Pulmonary artery endothelial cell (primary cell): ENCODE measurements around the gene NINJ1. TPM values are rescaled to one million over a fixed set of nuclear protein-coding genes. Genes with fewer than 3 reads are reported as not detected.
"Not testable (repeated sequence)": the region's sequence is repeated elsewhere in the genome, so short reads cannot be mapped to it uniquely, and the experiment has no call there.

Experiments
- DNase-seq: peaks from one replicate; pipeline ENCODE4 v3.0.0-alpha.2; 2011; ENCODE audit warnings: low read depth, low spot score
- total RNA-seq: library from RNA; depleted of rRNA; stranded (reverse); fragments of >200 nt; gene quantifications from 2 replicates; pipeline ENCODE4 v1.2.3, GENCODE V29; 2014

The NINJ1 gene
- total RNA-seq, 1 donor from 2014 or later, result 47.2 TPM

DNA sequence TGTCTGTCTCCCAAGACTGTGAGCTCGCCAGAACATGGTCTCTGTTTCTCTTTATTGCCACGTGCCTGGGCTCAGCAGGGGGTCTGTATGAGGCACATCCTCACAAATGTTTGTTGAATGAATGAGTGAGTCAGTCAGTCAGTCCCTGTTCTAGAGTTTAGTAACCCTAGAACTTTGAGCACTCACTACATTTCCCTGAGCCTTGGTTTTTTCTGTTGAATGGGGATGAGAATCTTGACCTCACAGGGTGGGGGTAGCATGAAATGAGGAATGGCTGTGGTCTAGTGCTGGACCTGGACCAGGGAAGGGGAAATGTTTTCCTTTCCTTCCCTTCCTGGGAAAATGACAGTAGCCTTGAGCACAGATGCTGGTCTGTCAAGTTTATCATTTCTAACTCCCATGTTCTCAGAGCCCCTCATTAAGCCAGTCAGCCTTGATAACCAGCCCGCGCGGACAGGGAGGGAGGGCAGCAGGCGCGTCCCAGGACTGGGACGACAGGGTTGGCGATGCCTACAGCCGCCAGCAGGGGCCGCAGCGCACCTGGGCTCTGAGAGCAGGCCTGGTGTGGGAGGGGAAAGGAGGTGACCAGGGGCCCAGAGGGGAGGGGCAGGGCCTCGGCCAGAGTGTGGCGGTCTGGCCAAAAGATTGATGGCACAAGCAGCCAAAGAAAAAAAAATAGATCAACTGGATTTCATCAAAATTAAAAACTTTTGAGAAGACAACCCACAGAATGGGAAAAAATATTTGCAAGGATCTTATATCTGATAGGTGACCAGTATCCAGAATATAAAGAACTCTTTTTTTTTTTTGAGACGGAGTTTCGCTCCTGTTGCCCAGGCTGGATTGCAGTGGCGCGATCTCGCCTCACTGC lies 25.8 kb upstream of the NINJ1 start:
- DNase-seq, result peak; percentile 26

DNA sequence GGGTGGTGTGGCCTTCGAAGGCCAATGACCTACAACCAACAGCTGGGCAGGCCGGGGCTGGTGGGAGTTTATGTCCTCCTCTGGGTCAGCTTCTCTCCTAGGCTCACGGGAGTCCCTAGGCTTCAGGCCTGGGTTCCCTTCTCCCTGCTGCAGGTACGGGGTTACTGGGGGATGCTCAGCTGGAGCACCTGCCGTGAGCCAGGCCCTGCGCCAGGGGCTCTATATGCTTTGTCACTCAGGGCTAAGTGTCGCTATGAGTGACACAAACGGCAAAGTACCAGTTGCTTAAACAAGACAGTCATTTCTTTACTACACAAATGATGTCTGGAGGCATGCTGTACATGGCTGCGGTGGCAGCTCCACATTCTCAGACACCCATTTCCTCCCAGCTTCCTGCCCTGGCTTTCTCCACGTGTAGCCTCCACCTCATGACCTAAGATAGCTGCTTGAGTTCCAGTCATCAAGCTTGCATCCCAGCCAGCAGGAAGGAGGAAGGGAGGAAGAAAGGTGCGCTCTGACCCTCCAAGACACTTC lies 22.5 kb upstream of the NINJ1 start:
- DNase-seq, result no peak

DNA sequence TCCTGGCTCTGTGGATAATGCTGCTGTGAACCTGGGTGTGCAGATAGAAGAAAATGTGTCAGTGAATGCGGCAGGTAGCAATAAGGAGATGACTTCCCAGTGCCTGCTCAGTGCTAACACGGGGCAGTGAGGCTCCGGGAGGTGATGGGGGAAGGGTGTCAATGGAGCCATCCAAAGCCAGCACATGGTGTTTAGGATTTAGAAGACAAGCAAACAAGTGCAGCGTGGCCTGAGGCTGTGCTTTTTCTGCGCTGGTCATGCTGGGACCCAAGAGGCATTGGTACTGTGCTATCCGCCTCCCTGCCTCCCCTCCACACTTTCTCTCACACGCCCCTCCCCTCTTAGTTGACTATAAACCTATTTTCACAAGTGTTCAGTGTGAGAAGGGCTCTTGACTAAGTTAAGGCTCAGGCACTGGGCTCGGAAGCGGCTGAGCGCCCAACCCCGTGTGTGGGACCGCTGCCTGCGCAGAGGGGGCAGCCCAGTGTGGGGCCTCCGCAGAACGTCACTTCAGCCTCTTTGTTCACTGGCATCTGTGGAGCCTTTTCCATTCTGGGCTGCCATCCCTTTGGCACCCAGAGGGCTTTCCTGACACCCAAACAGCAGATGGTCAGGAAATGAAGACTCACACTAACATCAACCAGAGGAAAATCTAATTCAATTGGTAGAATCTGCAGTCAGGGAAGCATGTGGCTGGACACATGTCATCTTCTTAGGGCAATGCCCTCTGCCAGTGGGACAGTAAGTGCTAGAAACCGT lies 21.8 kb upstream of the NINJ1 start:
- DNase-seq, result no peak

DNA sequence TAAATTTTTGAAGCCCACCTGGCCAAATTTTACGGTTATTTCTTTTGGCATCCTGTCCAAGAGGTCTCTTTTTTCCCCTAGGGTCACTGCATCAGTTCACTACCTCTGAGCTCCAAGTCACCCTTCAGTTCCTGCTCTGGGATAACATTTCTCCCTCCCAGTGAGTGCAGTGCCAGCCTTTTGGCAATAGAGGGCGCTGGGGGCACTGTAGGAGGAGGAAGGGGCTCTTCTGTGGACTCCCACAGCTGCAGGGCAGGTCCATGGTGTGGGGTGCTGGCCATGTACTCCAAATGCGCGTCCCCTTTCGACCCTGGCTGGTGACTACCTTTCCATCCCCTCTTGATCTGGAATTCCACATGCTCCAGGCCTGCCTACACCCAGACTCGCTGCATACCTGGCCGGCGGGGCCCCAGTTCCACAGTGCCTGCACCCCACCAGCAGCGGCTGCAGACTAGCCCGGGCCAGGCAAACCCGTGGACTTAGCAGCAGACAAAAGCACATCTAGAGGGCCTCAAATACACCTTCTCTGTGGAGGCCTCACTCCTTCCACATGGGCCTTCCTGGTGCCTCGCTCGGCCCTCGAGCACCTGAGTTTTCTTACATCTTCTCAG lies 20.3 kb upstream of the NINJ1 start:
- DNase-seq, result no peak

DNA sequence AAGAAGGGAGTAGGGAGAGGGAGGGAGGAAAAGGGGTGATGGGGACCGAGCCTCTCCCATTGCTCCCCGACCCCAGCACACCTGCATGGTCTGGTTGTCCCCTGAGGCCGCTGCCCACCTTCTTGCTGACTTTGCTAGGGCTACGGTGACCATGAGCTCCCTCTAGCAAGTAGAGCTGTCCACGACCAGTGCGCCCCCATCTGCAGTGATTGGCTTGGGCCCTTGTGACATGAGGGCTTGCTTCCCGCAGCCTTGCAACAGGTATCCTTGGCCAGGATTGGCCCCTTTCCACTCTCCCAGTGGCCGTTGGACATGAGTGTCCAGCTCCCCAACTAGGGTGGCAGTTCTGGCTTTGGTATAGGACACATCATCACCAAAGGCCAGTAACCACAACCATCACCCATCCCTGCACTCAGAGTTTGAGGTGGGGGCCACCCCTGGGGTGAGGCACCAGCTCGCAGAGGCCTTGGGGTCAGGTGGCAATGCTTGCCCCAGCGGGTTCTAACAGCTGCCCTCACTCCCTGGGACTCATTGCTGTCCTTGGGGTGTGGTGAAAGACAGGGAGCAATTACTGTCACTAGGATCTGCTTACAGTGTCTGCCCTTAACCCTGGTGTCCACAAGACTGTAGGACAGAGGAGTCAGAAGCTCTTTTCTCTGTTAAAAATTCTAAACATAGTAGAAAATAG lies 17.2 kb upstream of the NINJ1 start:
- no peak for DNase-seq

DNA sequence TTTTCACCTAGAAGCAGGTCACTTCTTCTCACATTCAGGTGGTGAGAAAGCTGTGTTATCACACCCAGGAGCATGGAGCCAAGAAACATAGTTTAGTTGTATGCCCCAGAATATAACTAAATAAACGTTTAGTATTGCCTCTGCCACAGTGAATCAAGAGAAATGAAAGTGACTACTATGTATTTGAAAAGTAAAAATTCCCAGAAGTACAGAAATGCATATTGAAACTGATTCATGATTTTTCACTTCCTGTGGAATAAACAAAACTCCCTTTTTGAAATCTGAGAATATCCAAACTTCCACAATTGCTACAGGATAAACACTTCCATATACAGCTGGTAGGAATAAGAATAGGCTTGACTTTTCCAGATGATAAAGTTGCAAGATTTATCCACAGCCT lies 15.3 kb upstream of the NINJ1 start:
- no peak for DNase-seq

DNA sequence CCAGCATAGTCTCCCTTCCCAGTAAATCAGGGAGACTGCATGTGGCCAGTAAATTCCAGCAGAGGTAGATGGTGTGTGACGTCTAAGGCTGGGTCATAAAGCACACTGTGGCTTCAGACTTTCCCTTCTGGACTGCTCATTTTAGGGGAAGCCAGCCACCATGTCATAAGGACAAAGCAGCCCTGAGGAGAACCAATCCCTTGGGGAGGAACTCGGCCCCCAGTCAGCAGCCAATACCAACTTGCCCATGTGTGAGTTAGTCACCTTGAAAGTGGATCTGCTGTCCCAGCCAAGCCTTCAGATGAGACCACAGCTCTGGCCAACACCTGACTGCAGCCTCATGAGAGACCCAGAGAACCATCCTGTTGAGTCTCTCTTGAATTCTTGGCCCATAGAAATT lies 14.7 kb upstream of the NINJ1 start:
- DNase-seq, result no peak

DNA sequence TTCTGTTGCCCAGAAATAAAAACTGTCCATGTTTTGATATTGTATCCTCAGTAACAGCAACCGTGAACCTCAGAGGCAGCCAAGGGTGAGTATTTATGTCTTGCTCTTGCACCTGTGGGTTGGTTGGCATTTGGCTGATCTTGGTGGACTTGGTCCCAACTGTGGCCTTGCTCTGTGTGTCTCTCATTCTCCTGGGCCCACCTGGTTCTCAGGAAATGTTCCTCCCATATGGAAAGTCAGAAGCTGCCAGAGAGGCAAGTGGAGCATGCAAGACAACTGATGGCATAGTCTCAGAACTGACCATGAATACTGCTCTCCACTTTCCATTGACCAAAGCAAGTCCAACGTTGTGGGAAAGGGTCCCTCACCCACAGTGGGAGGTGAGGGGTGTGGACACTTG lies 13.6 kb upstream of the NINJ1 start:
- DNase-seq, result no peak

DNA sequence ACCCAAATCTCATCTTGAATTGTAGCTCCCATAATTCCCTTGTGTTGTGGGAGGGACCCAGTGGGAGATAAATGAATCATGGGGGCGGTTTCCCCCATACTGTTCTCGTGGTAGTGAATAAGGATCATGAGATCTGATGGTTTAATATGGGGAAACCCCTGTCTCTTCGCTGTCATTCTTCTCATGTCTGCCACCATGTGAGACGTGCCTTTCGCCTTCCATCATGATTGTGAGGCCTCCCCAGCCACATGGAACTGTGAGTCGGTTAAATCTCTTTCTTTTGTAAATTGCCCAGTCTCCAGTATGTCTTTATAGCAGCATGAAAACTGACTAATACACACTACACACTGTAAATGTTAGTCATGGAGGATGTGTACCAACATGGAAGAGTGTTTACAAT lies 12.6 kb upstream of the NINJ1 start:
- not testable (repeated sequence) for DNase-seq

DNA sequence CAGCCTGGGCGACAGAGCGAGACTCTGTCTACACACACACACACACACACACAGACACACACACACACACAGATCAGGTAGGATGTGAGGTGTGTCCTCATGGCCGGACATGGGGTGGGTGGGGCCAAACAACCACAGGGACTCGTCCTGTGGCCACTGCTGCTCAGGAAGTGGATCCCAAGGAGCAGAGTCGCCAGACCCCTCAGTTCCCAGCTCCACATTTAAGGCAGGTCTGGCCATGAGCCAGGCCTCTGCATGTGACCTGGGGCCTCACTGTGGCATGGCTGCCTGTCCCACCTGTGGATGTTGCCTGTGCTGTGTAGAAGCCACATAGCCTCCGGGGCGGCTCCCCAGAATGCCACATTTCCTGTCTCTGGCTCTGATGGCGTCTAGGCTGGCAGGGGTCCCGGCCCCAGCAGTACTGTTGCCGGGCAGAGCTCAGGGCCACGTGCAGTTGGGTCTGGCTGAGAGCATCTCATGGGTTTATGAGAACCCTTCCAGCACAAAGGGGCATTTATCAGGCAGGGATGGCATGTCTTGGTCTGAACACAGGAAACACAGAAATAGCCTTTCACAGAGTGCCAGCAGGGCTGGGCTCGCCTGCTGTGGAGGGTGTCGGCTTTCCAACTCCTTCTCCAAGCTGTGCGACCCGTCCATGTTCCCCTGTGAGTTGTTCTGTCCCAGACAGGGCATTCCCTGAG lies 9.9 kb upstream of the NINJ1 start:
- DNase-seq, result no peak

DNA sequence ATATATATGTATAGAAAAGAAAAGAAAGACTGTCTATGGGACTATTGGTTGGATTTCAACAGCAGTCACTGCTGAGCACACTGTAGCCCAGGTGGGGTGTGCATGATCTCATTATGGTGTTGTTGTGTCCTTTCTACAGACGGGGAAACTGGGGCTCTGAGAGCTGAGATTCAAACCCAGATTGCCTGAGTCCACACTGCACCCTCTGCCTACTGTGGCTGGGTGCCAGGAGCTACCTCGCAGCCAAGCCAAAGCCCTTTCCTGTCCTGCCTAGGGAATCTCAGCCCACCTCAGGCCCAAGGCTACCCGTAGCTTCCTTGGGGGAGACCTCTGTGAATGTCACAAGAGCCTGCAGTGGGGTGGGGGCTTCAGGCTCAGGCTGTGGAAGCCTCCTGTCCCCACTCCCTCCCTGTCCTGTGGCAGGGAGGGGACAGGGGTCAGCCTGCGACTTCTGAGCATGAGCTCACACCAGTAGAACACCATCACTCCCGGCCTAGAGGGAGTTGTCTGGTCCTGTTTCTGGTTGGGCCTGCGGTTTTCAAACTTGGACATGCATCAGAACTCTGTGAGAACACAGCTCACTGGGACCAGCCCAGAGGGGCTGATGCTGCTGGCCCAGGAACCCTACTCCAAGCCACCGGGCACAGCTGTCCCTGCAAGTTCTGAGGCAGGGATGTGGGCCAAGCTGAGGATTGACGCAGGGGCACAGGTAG lies 7.9 kb upstream of the NINJ1 start:
- no peak for DNase-seq

DNA sequence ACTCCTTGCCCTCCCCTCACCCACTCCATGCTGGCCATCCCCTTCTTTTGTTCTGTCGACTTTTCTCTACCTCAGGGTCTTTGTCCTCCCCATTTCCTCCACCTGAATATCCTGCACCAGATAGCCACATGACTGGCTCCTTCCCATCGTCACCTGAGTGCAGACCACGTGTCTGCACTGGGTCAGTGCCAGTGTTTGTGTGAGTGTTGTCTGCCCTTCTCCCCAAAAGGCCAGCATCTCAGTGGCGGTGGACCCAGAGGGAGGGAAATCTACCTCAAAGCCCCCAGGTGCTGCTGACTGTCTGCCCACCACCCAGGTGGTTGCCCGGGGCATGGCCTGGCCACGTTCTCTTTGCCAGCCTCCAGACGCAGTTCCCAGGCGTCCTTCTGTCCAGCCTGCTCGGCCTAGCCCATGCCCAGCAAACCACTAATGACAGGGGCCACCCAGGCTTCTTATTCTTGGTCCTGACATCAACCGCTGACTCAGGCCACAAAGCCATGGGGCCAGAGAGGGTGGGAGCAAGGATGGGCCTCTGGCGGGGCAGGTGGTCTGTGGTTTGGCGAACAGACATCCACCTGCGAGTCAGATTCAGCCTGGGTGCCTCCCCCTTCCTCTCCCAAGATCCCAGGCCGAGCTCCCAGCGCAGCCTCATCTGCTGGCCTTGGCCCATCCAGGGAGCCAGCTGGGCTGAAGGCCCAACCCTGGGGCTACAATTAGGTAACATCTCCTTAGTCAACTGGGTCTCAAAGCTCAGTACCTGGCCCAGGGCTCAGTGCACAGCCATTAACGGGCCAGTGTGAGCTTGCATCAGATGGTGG lies 5.5 kb upstream of the NINJ1 start:
- DNase-seq, result no peak

DNA sequence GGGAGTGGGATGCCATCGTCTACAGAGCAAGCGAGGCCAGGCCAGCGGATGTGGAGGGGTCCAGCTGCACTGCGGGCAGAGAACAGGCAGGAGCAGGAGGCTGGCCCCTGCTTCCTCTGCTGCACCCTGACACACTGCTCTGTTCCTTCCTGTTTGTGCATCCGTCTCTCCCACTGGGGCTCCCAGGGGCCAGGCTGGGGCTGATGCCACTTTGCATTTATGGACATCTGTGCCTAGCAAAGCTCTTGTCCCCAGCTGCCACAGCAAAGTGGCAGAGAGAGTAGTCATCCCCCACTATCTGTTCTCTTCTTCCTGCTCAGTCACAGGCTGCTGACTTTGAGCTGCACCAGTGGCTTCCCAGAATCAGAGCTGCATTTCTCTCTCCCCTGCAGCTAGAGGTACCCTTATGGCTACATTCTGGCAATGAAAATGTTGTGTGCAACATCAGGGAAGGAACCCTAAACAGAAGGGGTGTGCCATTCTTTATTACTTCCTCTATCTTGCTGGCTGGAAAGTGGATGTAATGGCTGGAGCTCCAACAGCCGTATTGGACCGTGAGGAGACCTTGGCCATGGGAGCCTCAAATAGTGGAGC lies 4.2 kb upstream of the NINJ1 start:
- no peak for DNase-seq

DNA sequence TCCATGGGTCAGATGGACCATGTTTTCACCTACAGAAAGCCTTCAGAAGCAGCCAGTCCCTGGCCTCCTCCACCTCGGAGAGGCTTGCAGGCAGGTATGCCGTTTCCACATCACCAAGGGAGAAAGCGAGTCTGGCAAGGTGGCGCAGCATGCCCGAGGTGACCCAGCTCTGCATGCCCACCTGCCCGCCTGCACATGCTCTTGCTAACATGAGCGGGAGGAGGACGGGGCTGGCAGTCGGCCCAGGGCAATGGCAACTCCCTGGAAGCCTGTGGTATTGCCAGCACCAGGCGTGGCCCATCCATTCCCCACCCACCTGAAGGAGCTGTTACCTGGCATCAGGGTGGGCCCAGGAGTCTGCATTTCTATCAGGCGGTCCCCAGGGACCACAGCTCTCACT lies 3.3 kb upstream of the NINJ1 start:
- DNase-seq, result no peak

DNA sequence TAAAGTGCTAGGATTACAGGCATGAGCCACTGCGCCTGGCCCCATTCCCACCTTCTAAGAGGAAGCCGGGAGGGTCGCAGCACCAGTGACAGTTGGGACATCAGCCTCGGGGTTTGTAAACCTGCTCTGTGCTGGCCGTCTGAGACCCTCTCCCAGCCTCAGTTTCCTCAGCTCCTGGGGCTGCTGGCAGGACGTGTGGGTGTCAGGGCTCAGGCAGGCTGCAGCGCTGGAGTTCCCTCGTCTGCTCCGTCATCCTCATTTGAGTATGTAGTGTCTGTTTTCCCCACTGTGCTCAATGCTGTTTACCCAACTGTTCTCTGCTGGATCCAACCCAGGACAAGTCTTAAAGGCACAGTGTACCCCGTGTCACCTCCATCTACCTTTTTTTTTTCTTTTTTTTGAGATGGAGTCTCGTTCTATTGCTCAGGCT lies 2.0 kb upstream of the NINJ1 start:
- DNase-seq, result no peak

DNA sequence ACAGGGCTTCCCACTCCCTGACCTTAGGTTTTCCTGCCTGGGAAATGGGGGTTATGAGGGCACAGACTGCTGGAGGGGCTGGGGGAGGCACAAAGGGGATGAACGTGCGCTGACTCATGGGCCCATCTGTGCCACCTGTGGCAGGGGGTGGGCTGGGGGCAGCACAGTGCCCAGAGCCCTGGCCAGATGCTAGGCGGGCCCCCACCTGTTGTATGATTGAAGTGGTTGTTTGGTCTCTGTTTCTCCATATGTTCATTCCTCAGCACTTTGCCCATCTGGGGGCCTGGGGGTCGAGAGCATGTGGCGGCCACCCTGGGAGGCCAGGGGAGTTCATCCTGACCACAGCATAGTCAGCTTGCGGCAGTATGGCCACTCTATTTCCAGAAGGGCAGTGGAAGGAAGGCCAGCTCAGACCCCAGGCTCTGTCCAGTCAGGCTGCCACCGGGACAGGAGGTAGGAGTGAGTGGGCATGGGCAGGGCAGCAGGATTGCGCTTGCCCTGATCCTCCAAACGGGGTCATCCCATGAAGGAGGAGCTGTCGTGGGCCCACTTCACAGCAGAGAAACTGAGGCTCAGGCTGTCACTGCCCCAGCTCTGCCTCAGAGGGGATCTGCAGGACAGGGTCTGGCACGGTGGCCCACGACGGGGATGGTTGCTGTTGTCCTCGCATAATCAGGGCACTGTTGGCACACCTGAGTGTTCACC lies 841 bp upstream of the NINJ1 start:
- no peak for DNase-seq

DNA sequence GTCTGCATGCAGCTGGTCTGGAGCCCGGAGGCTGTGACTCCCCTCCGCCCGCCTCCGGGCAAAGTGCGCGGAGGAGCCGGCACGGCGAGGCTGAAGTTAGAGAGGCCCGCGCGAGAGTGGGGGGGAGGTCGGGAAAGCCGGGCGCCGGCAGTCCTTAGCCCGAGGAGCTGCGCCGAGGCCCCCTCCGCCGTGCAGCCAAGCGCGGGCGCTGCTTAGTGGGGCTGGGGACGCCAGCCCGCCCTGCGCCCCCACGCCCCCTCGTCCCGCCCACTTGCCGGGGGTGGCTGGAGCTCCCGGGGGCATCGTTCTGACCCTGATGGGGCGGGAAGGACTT lies 403 bp downstream of the NINJ1 start:
- DNase-seq, result no peak

DNA sequence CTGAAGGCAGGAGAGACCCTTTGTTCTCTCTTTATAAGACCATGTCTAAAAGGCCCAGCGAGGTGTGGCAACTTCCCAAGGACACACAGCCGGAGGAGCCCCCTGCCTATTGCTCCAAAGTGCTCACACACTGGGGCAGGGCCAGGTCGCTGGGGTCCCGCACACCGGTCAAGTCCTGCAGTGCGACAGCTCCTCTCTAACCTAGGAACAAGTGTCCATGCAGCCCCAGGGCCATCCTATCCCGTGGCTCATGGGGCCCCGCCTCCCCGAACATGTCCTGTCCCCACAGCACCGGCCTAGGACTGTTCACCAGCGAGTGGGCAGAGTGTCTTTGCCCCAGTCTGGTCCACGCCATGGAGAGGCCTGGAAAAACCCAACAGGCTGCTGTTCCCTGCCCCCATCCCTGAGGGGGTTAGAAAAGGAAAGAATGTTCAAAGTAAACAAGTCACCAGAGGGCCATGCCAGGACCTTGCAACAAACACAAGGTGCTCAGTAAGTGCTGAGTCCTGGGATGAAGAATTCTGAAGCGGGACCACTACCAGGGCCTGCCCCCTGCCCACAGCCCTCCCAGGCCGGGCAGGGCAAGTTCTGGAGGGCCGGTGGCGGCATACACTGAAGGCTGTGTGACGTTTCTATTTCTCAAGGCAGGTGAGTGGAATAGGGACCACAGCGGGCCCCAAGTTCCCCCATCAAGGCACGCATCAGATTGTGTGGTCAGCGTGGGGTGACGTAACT lies 938 bp downstream of the NINJ1 start:
- DNase-seq, result no peak
